HepG2 (cell line): ENCODE results near the gene LLGL2. TPM values are rescaled to one million over a fixed set of nuclear protein-coding genes. Genes with fewer than 3 reads are reported as not detected.

Experiments
- EP300 ChIP-seq, 3 experiments: sonication (generic) in 1 of 3; formaldehyde crosslinking in 1 of 3; IDR thresholded peaks; 2 replicates each; pipeline versions ENCODE4 v1.5.1 to v1.6.1; 2011 to 2020; ENCODE audit warnings: low read depth in 2 of 3, low read length in 2 of 3, borderline replicate concordance in 1 of 3, improper control_type of control experiment in 1 of 3, mild to moderate bottlenecking in 1 of 3, missing genetic modification reagents in 1 of 3, moderate library complexity in 1 of 3
- ETV6 ChIP-seq: sonication (generic); formaldehyde crosslinking; conservative IDR thresholded peaks from 2 replicates; pipeline ENCODE4 v1.4.0; 2020; ENCODE audit warnings: missing genetic modification reagents
- JDP2 ChIP-seq: sonication (generic); formaldehyde crosslinking; IDR thresholded peaks from 2 replicates; pipeline ENCODE4 v1.8.1; 2022; ENCODE audit warnings: missing genetic modification reagents, borderline replicate concordance
- KDM3A ChIP-seq: IDR thresholded peaks from 2 replicates; pipeline ENCODE4 v1.6.1; 2018; ENCODE audit warnings: low read depth, missing compliant biosample characterization
- KLF6 ChIP-seq: IDR thresholded peaks from 2 replicates; pipeline ENCODE4 v1.8.0; 2016; ENCODE audit warnings: missing biosample characterization, missing genetic modification reagents
- MYPOP ChIP-seq: sonication (generic); formaldehyde crosslinking; IDR thresholded peaks from 2 replicates; pipeline ENCODE4 v1.8.1; 2023; ENCODE audit warnings: mild to moderate bottlenecking, moderate library complexity, missing genetic modification reagents
- PLSCR1 ChIP-seq: sonication (generic); formaldehyde crosslinking; IDR thresholded peaks from 2 replicates; pipeline ENCODE4 v1.5.0; 2020; ENCODE audit warnings: missing genetic modification reagents, mild to moderate bottlenecking, borderline replicate concordance
- RXRB ChIP-seq: IDR thresholded peaks from 2 replicates; pipeline ENCODE4 v1.6.1; 2016; ENCODE audit warnings: borderline replicate concordance, missing genetic modification reagents, missing compliant biosample characterization
- TFE3 ChIP-seq: IDR thresholded peaks from 2 replicates; pipeline ENCODE4 v1.6.1; 2016
- XBP1 ChIP-seq: sonication (generic); formaldehyde crosslinking; IDR thresholded peaks from 2 replicates; pipeline ENCODE4 v1.5.0; 2020; ENCODE audit warnings: missing genetic modification reagents
- ZC3H4 ChIP-seq: sonication (generic); formaldehyde crosslinking; IDR thresholded peaks from 2 replicates; pipeline ENCODE4 v1.4.0; 2020; ENCODE audit warnings: missing genetic modification reagents, borderline replicate concordance
- ZFP82 ChIP-seq: sonication (generic); formaldehyde crosslinking; IDR thresholded peaks from 2 replicates; pipeline ENCODE4 v1.5.1; 2020; ENCODE audit warnings: mild to moderate bottlenecking, missing genetic modification reagents, borderline replicate concordance
- ZGPAT ChIP-seq: IDR thresholded peaks from 2 replicates; pipeline ENCODE4 v1.6.1; 2016; ENCODE audit warnings: mild to moderate bottlenecking
- ZNF503 ChIP-seq: sonication (generic); formaldehyde crosslinking; IDR thresholded peaks from 2 replicates; pipeline ENCODE4 v1.4.0; 2020; ENCODE audit warnings: missing genetic modification reagents
- ZNF512 ChIP-seq: sonication (generic); formaldehyde crosslinking; IDR thresholded peaks from 2 replicates; pipeline ENCODE4 v1.4.0; 2020; ENCODE audit warnings: mild to moderate bottlenecking, missing genetic modification reagents
- ZNF615 ChIP-seq: sonication (generic); formaldehyde crosslinking; IDR thresholded peaks from 2 replicates; pipeline ENCODE4 v1.5.0; 2020; ENCODE audit warnings: mild to moderate bottlenecking, missing genetic modification reagents, borderline replicate concordance
- ZNF746 ChIP-seq: sonication (generic); formaldehyde crosslinking; IDR thresholded peaks from 2 replicates; pipeline ENCODE4 v1.8.0; 2022; ENCODE audit warnings: mild to moderate bottlenecking, missing genetic modification reagents
- polyA plus RNA-seq, 8 experiments: library from polyadenylated mRNA; depleted of rRNA in 3 of 8; stranded (reverse) in 7 of 8; unstranded in 1 of 8; fragments of >200 nt; fragmentation: Illumina TruSeq in 4 of 8; extraction: Trizol in 4 of 8; gene quantifications; 2 replicates each; pipeline versions ENCODE4 v1.2.1 to v1.2.3, GENCODE V29; 2011 to 2016; ENCODE audit warnings: low read depth in 4 of 8, missing spikeins in 1 of 8, mixed read lengths in 1 of 8; ENCODE audit not compliant: insufficient read depth in 1 of 8
- total RNA-seq, 5 experiments: library from RNA; depleted of rRNA; stranded (reverse); fragments of >200 nt; fragmentation: Illumina TruSeq; extraction: Trizol; gene quantifications; 2 replicates each; pipeline ENCODE4 v1.2.3, GENCODE V29; 2016; ENCODE audit warnings: low read depth in 1 of 5

LLGL2 gene
- total and polyA plus RNA-seq, 2 of the 13 experiments (the other 11 are each of a cell fraction or from before 2014, with no cell fraction given), result 83.0 to 86.7 TPM

GRCh38 chr17:75525806-75526554 lies 483 bp downstream of the LLGL2 start (continued):
- TF ChIP-seq PLSCR1 (CRISPR knock-in tag) (no peak), TFE3 (CRISPR knock-in tag) (no peak), MYPOP (peak; percentile 65; the same call in 1 of the 2 replicates), XBP1 (CRISPR knock-in tag) (no peak), KDM3A (CRISPR knock-in tag) (no peak), ZC3H4 (CRISPR knock-in tag) (no peak), ZNF746 (CRISPR knock-in tag) (peak; percentile 48; the same call in 1 of the 2 replicates), ETV6 (CRISPR knock-in tag) (no peak), KLF6 (CRISPR knock-in tag) (no peak), RXRB (no peak), ZNF503 (CRISPR knock-in tag) (no peak), ZGPAT (no peak), ZNF512 (CRISPR knock-in tag) (no peak), ZFP82 (CRISPR knock-in tag) (no peak), ZNF615 (CRISPR knock-in tag) (no peak), EP300 (IDR thresholded peaks at IDR 0.05; ENCODE audit: low read depth in 2 of 2, low read length in 2 of 2) (no peak), EP300 (CRISPR knock-in tag; IDR thresholded peaks at IDR 0.05; ENCODE audit: borderline replicate concordance) (no peak), JDP2 (CRISPR knock-in tag) (no peak)
